MM.1S (cell line): ENCODE measurements around the gene POC1A.

Experiments used
- DNase-seq: peaks from one replicate; pipeline ENCODE4 v3.0.0-alpha.2; 2015
- H2AFZ ChIP-seq: fragments of 300-600 bp; sonication (generic); 2 replicates; pipeline ENCODE4 v1.6.0; 2016; ENCODE audit warnings: antibody characterized with exemption, low read length
- H3F3A ChIP-seq: fragments of 300-600 bp; sonication (generic); 2 replicates; pipeline ENCODE4 v1.6.1; 2016; ENCODE audit warnings: mild to moderate bottlenecking, antibody characterized with exemption, low read length, moderate library complexity, mixed read lengths; ENCODE audit not compliant: insufficient read depth
- H3K27ac ChIP-seq: fragments of 300-600 bp; sonication (generic); 2 replicates; pipeline ENCODE4 v1.5.1; 2016; ENCODE audit warnings: mild to moderate bottlenecking, low read length
- H3K27me3 ChIP-seq: fragments of 300-600 bp; sonication (generic); replicated peaks from 2 replicates; pipeline ENCODE4 v1.6.0; 2016; ENCODE audit warnings: low read length; ENCODE audit not compliant: insufficient read depth
- H3K36me3 ChIP-seq: fragments of 300-600 bp; sonication (generic); replicated peaks from 2 replicates; pipeline ENCODE4 v1.6.1; 2016; ENCODE audit warnings: mild to moderate bottlenecking, low read length, mixed read lengths; ENCODE audit not compliant: insufficient read depth
- H3K4me1 ChIP-seq: fragments of 300-600 bp; sonication (generic); 2 replicates; pipeline ENCODE4 v1.6.1; 2016; ENCODE audit warnings: low read length, mixed read lengths
- H3K4me2 ChIP-seq: fragments of 300-600 bp; sonication (generic); 2 replicates; pipeline ENCODE4 v1.6.0; 2016; ENCODE audit warnings: low read depth, low read length
- H3K4me3 ChIP-seq: fragments of 300-600 bp; sonication (generic); 2 replicates; pipeline ENCODE4 v1.5.1; 2016; ENCODE audit warnings: low read length, mixed read lengths
- H3K79me2 ChIP-seq: fragments of 300-600 bp; sonication (generic); 2 replicates; pipeline ENCODE4 v1.6.1; 2016; ENCODE audit warnings: mixed run types, low read length, mixed read lengths
- H3K9ac ChIP-seq: fragments of 300-600 bp; sonication (generic); 2 replicates; pipeline ENCODE4 v1.6.1; 2016; ENCODE audit warnings: low read length, mixed read lengths
- H3K9me2 ChIP-seq: fragments of 300-600 bp; sonication (generic); replicated peaks from 2 replicates; pipeline ENCODE4 v1.6.1; 2016; ENCODE audit warnings: mild to moderate bottlenecking, low read length, mixed read lengths; ENCODE audit not compliant: insufficient read depth
- H3K9me3 ChIP-seq: fragments of 300-600 bp; sonication (generic); replicated peaks from 2 replicates; pipeline ENCODE4 v1.6.1; 2016; ENCODE audit warnings: mild to moderate bottlenecking, low read length, mixed read lengths; ENCODE audit not compliant: insufficient read depth
- H4K20me1 ChIP-seq: fragments of 300-600 bp; sonication (generic); 2 replicates; pipeline ENCODE4 v1.6.1; 2016; ENCODE audit warnings: mild to moderate bottlenecking, low read length, moderate library complexity, mixed read lengths; ENCODE audit not compliant: insufficient read depth
- EZH2 ChIP-seq: fragments of 300-600 bp; sonication (generic); optimal IDR thresholded peaks from 2 replicates; pipeline ENCODE3; 2017; ENCODE audit warnings: low read depth, mild to moderate bottlenecking, antibody characterized with exemption, low read length, mixed read lengths
- EZH2phosphoT487 ChIP-seq: fragments of 300-600 bp; sonication (generic); IDR thresholded peaks from 2 replicates; pipeline ENCODE4 v1.6.1; 2018; ENCODE audit warnings: antibody characterized with exemption, low read length
- TF ChIP-seq, protein P1 (sequence below): fragments of 300-600 bp; sonication (generic); IDR thresholded peaks from 2 replicates; pipeline ENCODE4 v1.5.1; 2016; ENCODE audit warnings: antibody characterized with exemption, low read length, mixed read lengths

POC1A gene

DNA sequence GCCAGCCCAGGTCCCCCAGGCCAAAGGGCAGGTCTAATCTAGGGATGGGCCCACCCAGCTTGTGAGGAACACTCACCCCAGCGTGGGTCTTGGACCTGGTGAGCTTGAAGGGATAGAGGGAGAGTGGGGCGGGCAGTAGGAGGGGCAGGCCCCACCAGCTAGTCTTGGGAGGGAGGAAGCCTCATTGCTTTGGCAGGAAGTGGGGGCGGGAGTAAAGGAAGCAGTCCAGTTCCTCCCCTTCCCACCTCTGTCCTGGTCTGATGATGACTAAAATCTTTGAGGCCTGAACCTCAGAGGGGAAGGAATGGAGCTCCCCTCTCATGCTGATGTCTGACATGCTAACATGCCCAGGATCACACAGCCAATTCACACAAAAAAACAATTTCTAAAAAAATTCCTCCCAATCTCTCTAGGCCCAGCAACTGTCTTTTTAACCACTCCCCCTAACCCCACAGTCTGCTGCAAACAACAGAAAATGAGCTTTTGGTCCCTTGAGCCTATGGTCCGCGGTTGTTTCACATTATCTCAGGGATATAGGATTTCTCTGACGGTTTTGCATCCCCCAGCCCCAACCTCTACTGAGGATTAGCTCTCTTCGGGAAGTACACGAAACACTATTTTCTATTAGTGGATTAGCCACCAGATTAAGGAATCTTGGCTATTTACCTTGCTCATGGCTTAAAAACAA is 67.1 kb downstream of the POC1A start:
- Histone ChIP-seq H3K9me2 (no peaks in the 10 kb centered on the region), H3K4me2 (no peak overlapping the region), H3K27me3 (no peaks in the 10 kb centered on the region), H3K4me3 (no peak overlapping the region), H4K20me1 (no peaks in the 10 kb centered on the region), H3F3A (no peaks in the 10 kb centered on the region), H2AFZ (no peak overlapping the region), H3K79me2 (no peaks in the 10 kb centered on the region), H3K4me1 (no peaks in the 10 kb centered on the region), H3K9me3 (no peaks in the 10 kb centered on the region), H3K9ac (no peak overlapping the region), H3K27ac (no peak overlapping the region), H3K36me3 (no peaks in the 10 kb centered on the region)
- DNase-seq, result no peak
- TF ChIP-seq EZH2phosphoT487 (no peak), EZH2 (no peak)
- TF ChIP-seq, protein P1, sequence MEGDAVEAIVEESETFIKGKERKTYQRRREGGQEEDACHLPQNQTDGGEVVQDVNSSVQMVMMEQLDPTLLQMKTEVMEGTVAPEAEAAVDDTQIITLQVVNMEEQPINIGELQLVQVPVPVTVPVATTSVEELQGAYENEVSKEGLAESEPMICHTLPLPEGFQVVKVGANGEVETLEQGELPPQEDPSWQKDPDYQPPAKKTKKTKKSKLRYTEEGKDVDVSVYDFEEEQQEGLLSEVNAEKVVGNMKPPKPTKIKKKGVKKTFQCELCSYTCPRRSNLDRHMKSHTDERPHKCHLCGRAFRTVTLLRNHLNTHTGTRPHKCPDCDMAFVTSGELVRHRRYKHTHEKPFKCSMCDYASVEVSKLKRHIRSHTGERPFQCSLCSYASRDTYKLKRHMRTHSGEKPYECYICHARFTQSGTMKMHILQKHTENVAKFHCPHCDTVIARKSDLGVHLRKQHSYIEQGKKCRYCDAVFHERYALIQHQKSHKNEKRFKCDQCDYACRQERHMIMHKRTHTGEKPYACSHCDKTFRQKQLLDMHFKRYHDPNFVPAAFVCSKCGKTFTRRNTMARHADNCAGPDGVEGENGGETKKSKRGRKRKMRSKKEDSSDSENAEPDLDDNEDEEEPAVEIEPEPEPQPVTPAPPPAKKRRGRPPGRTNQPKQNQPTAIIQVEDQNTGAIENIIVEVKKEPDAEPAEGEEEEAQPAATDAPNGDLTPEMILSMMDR, result no peak

DNA sequence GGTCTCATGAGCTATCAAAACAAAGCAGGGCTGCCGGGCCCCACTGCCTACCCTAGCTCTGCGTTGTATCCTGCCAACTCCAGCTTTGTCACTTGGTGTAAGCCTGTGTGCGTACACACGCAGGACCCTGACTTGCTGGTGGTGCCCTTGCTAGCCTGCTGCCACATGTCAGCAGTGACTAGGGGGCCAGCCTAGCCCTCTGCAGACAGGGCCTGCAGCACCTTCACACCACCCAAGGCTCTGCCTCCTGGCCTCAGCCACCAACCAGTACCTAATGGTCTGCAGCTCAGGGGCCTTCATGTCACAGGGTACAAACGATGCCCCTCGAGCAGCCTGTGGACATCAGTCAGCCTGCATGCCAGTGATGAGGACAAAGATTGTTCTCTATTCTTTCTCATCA is 67.8 kb downstream of the POC1A start:
- DNase-seq, result no peak
- no peaks in the 10 kb centered on the region for H3K9me2 ChIP-seq
- H3K4me2 ChIP-seq, result no peak overlapping the region
- TF ChIP-seq EZH2phosphoT487, result no peak
- TF ChIP-seq, protein P1, result no peak
- H3K36me3 ChIP-seq, result no peaks in the 10 kb centered on the region
- H3K4me1 ChIP-seq, result no peaks in the 10 kb centered on the region
- H3K9ac ChIP-seq, result no peak overlapping the region
- no peaks in the 10 kb centered on the region for H4K20me1 ChIP-seq
- H3K9me3 ChIP-seq, result no peaks in the 10 kb centered on the region
- no peaks in the 10 kb centered on the region for H3F3A ChIP-seq
- H3K79me2 ChIP-seq, result no peaks in the 10 kb centered on the region
- no peaks in the 10 kb centered on the region for H3K27me3 ChIP-seq
- no peak overlapping the region for H3K27ac ChIP-seq
- no peak overlapping the region for H2AFZ ChIP-seq
- no peak overlapping the region for H3K4me3 ChIP-seq

DNA sequence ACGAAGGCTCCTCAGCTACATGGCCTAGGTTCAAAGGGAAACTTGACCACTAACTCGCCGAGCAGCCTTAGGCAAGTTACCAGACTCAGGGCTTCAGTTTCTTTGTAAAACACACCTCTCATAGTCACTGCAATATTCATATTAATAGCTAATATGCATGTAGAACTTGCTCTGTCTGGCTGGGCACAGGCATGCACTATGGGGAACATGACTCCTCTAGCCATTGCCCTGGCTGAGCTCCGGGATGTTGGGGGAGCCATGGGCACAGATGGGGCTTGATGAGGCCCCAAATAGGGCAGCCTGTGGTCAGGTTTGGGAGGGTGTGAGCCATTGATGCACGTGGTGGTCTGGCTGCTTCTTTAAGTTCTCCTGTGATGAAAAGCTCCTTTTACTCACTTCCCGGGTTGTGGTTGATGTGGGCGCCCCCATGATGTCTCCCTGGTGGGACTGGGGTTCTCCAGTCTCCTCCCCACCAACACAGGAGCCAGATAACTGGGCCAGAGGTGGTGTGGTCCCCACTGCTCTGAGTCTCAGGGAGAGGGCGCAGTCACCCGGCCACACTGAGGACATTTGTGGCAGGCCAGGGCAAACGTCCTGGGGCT is 68.4 kb downstream of the POC1A start:
- H3K27ac ChIP-seq, result no peak overlapping the region
- H3K36me3 ChIP-seq, result no peaks in the 10 kb centered on the region
- H2AFZ ChIP-seq, result no peak overlapping the region
- TF ChIP-seq EZH2 (no peak), EZH2phosphoT487 (no peak)
- TF ChIP-seq, protein P1, result no peak
- DNase-seq, result no peak
- no peak overlapping the region for H3K4me2 ChIP-seq
- no peaks in the 10 kb centered on the region for H4K20me1 ChIP-seq
- H3K4me1 ChIP-seq, result no peaks in the 10 kb centered on the region
- H3K79me2 ChIP-seq, result no peaks in the 10 kb centered on the region
- H3K9ac ChIP-seq, result no peak overlapping the region
- H3K9me2 ChIP-seq, result no peaks in the 10 kb centered on the region
- no peaks in the 10 kb centered on the region for H3F3A ChIP-seq
- H3K9me3 ChIP-seq, result no peaks in the 10 kb centered on the region
- no peaks in the 10 kb centered on the region for H3K27me3 ChIP-seq
- no peak overlapping the region for H3K4me3 ChIP-seq
